GM12892 (cell line): ENCODE data around the gene ROR1.

ENCODE experiments used
- POLR2A ChIP-seq: IDR thresholded peaks from 2 replicates; pipeline ENCODE4 v1.6.1; 2011; ENCODE audit warnings: low read depth, low read length, control low read depth
- POLR2AphosphoS5 ChIP-seq: IDR thresholded peaks from 2 replicates; pipeline ENCODE4 v1.6.1; 2011; ENCODE audit warnings: low read depth, low read length, control low read depth
- TAF1 ChIP-seq: IDR thresholded peaks from 2 replicates; pipeline ENCODE4 v1.6.1; 2011; ENCODE audit warnings: low read depth, mild to moderate bottlenecking, control low read depth, low read length, borderline replicate concordance

GRCh38 chr1:63772201-63772600, 1.6 kb upstream of the ROR1 start:
- TF ChIP-seq POLR2A (no peak), POLR2AphosphoS5 (no peak), TAF1 (no peak)
